ENCODE results near the gene RPTN. TPM values are rescaled to one million over a fixed set of nuclear protein-coding genes. Genes with fewer than 3 reads are reported as not detected.

RPTN gene
- total and polyA plus RNA-seq, 2 of the 4 experiments (the other 2 are of a cell fraction): not detected

DNA sequence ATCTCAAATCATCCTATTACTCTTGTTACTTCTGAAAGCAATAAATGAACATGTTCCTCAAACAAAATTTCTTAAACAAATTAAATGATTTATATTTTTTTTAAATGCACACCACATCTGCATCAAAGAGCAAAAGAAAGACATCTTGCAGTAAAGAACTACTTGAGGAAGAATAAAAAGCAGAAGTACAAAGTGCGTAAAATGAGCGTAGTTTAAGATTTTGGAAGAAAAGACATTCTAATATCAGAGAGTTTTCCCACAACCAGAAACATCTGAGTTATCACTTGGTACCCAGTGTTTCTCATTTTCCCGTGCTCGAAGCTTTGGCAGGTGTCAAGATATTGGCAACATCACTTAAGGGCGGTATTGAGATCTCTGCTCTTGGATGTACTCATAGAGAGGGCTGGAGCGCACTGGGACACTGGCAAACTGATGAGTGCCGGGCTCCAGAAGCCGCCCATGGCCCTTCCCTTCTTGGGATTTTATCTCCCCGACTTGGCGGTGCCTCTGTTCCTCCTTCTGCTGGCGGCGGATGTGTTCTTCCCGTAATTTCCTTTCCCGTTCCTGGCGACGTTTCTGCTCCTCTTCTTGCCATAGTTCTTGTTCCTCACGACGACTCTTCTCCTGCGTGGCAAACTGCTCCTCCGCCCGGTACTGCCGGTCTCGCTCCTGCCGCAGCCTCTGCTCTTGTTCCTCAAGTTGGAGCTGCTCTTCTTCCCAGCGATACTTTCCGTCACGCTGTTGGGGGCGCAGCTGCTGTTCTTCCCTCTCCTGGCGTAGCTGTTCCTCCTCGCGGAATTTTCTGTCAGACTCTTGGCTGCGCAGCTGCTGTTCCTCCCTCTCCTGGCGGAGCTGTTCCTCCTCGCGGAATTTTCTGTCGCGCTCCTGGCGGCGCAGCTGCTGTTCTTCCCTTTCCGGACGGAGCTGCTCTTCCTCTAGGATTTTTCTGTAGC is 51.7 kb downstream of the RPTN start:
- H2BK20ac ChIP-seq (ENCODE audit: low read depth, low read length): no peak overlapping the region
- no peaks in the 10 kb centered on the region for H3K79me1 ChIP-seq (ENCODE audit: low read depth in 1 of 2, low read length in 2 of 2)
- H4K20me1 ChIP-seq (ENCODE audit: insufficient read depth, low read length): no peaks in the 10 kb centered on the region; the same call in 1 of the 2 replicates
- H3K56ac ChIP-seq (ENCODE audit: extremely low read depth, insufficient read depth, low read length): no peak overlapping the region
- H3K23ac ChIP-seq (ENCODE audit: low read depth, low read length): no peak overlapping the region
- H3K4me1 ChIP-seq (ENCODE audit: control insufficient read depth, insufficient read depth, low read length): no peaks in the 10 kb centered on the region; the same call in 1 of the 2 replicates
- ChIA-PET CTCF (no interaction called here), POLR2A (ENCODE audit: unreplicated experiment) (no interaction called here)
- no peak overlapping the region for H2BK15ac ChIP-seq (ENCODE audit: low read depth, low read length)
- intact Hi-C loops (cut with micrococcal nuclease) (no loop called here), dilution Hi-C loops (cut with HindIII; ENCODE audit: low sequenced_read_pairs, unreplicated experiment) (no loop called here), in situ Hi-C loops (cut with MboI; ENCODE audit: low sequenced_read_pairs) (no loop called here)
- WGBS, 2 experiments (ENCODE audit: extremely low coverage in 2 of 2, insufficient read length in 1 of 2): 10% methylated on average over 31 of the region's 41 CpGs; no CpG with 5 or more reads in 1 of the 2 experiments
- ATAC-seq (ENCODE audit: low read depth): no peak
- no peak overlapping the region for H3K27ac ChIP-seq (ENCODE audit: insufficient read depth, low read length)
- no peak overlapping the region for H2BK5ac ChIP-seq (ENCODE audit: low read depth, low read length, poor library complexity, severe bottlenecking)
- no peak overlapping the region for H4K8ac ChIP-seq (ENCODE audit: low read depth in 2 of 2, low read length in 2 of 2)
- H2AK5ac ChIP-seq (ENCODE audit: low read depth, low read length): no peak overlapping the region
- H2AK9ac ChIP-seq (replicated peaks; ENCODE audit: low read depth, low read length, poor library complexity): no peak overlapping the region
- H2AFZ ChIP-seq (replicated peaks; ENCODE audit: low read length, poor library complexity): peak overlapping the region; percentile 73
- H4K91ac ChIP-seq (ENCODE audit: insufficient read depth, low read depth, low read length): no peak overlapping the region
- H3K9ac ChIP-seq (ENCODE audit: low read depth, low read length): no peak overlapping the region
- no peak overlapping the region for H3K4me2 ChIP-seq (ENCODE audit: low read depth, low read length)
- no peak for TF ChIP-seq RCOR1 (IDR thresholded peaks at IDR 0.05; ENCODE audit: insufficient replicate concordance, low read length)
- TF ChIP-seq, protein P1, sequence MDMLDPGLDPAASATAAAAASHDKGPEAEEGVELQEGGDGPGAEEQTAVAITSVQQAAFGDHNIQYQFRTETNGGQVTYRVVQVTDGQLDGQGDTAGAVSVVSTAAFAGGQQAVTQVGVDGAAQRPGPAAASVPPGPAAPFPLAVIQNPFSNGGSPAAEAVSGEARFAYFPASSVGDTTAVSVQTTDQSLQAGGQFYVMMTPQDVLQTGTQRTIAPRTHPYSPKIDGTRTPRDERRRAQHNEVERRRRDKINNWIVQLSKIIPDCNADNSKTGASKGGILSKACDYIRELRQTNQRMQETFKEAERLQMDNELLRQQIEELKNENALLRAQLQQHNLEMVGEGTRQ (IDR thresholded peaks at IDR 0.05; ENCODE audit: low read depth, low read length): no peak
- TF ChIP-seq MXI1 (IDR thresholded peaks at IDR 0.05; ENCODE audit: borderline replicate concordance, low read depth, low read length): no peak
- TF ChIP-seq MAZ (IDR thresholded peaks at IDR 0.05; ENCODE audit: borderline replicate concordance, low read depth, low read length): no peak
- peaks cover 48% of the 10 kb centered on the region for H3K27me3 ChIP-seq (ENCODE audit: control insufficient read depth, insufficient read depth, low read length)
- H4K5ac ChIP-seq (ENCODE audit: low read depth, low read length): no peak overlapping the region
- no peaks in the 10 kb centered on the region for H3K9me1 ChIP-seq (ENCODE audit: insufficient read depth, low read length)
- no peak overlapping the region for H3K14ac ChIP-seq (replicated peaks; ENCODE audit: low read depth, low read length)
- H3K4me3 ChIP-seq (ENCODE audit: insufficient read depth, low read depth, low read length): no peak overlapping the region
- no peak overlapping the region for H3K4ac ChIP-seq (ENCODE audit: low read depth, low read length)
- no TSS peak for BruUV-seq (replicated peaks)
- H3K18ac ChIP-seq (ENCODE audit: low read depth, low read length): no peak overlapping the region
- H3K9me3 ChIP-seq (ENCODE audit: control insufficient read depth, insufficient read depth, low read length): peaks cover 21% of the 10 kb centered on the region
- H2BK120ac ChIP-seq (ENCODE audit: low read depth, low read length): no peak overlapping the region
- DNase-seq: no peak
- no peaks in the 10 kb centered on the region for H3K36me3 ChIP-seq (ENCODE audit: control insufficient read depth, insufficient read depth, low read length)

Data from IMR-90 (cell line).